BJ (cell line): ENCODE measurements around the gene WIZ. TPM values are rescaled to one million over a fixed set of nuclear protein-coding genes. Genes with fewer than 3 reads are reported as not detected.

ENCODE experiments used
- CTCF ChIA-PET: fragments of 350-600 bp; formaldehyde crosslinking; extraction: SDS; loops from one replicate; lab custom pipeline; 2021; ENCODE audit warnings: antibody characterized with exemption, inconsistent platforms; lab: Yijun Ruan, JAX
- POLR2A ChIA-PET: fragments of 300-600 bp; sonication (Branson Sonifier 250); formaldehyde crosslinking; extraction: SDS; loops from one replicate; lab custom pipeline; 2021; ENCODE audit warnings: antibody characterized with exemption; lab: Charles Lee
- DNase-seq: peaks from one replicate; pipeline ENCODE4 v3.0.0-alpha.2; 2011; ENCODE audit warnings: low read depth
- H3K27me3 ChIP-seq: 2 replicates; pipeline ENCODE4 v1.6.0; 2011; ENCODE audit warnings: low read length; ENCODE audit not compliant: control insufficient read depth, insufficient read depth
- H3K36me3 ChIP-seq: 2 replicates; pipeline ENCODE4 v1.5.1; 2011; ENCODE audit warnings: low read length; ENCODE audit not compliant: control insufficient read depth, insufficient read depth
- H3K4me3 ChIP-seq: 2 replicates; pipeline ENCODE4 v1.5.1; 2011; ENCODE audit warnings: low read depth, mild to moderate bottlenecking, control low read depth, low read length
- CTCF ChIP-seq: IDR thresholded peaks from 2 replicates; pipeline ENCODE4 v1.5.1; 2011; ENCODE audit warnings: low read depth, mild to moderate bottlenecking, control low read depth, inconsistent platforms, low read length, moderate library complexity; ENCODE audit not compliant: insufficient read depth
- polyA plus RNA-seq: library from polyadenylated mRNA; depleted of rRNA; stranded (reverse); fragments of >200 nt; gene quantifications from 2 replicates; pipeline ENCODE4 v1.2.3, GENCODE V29; 2011

The WIZ gene
- polyA plus RNA-seq, 1 experiment: 10.9 TPM

DNA sequence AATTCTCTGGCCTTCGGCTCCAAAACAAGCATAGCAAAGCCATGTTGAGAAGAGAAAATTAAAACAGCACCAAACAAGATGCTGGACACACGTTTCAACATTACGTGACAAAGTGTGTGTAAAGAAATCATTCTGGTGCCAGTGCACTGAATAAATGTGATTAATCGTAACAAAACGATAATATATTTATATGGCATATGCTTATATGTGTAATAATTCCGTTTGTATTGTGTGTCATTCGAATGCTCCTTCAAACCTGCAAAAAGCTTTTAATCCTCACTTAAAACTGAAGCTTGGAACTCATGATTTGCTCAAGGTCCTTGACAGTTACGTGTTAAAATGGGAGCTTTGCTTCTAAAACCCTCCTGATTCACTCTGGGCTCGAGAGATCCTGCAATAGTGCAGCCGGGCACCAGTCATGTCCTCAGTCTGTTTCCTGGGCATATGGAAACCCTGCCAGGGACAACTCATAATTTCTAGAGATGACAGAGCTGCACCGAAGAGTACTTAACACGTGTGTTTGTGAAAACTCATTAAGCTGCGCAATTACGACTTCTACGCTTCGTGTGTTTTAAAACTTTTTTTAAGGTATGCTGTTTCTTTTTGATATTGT lies 30.2 kb downstream of the WIZ start:
- no peak for DNase-seq
- POLR2A ChIA-PET: interaction anchor here (0.5 to 1.2 kb wide), 2 partner anchors 41 to 224 kb away, joined by 4 to 6 read pairs; no protein-coding TSS in a partner anchor

DNA sequence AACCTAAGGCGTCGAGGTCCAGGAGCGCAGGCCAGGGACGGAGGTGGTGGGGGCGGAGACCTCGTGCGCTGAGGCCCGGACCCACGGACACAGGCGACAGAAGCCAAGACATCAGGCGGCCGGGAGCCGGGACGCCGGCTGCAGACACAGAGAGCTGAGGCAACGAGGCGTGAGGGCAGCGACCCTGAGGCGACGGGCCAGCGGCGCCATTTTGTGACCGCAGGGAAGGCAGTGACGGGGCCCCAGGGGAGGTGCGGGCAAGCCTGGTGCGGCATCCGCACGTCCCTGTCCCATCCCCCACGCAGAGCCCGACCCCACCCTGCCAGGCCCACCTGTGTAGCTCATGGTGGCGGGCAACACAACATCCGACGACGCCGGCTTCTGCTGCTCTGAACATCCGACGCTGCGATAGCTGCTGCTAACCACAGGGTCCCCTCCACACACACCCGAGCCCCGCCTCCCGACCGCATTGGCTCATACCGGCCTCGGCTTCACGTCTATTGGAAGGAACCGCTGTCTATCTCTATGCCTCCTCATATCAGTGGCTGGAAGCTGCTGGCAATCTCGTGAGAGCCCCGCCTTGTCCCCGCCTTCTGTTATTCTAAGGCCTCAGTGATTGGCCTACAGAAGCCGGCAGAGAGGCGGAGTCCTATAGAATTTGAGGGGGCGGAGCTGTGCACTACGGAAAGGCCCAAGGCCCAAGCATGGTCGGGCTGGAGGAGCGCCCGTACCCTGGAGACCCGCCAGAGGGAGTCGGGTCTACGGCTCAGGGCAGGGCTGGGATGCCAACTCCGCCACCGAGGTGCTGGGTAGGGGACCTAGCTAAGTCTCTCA lies 31.0 kb downstream of the WIZ start, which contains the start of gene AKAP8L:
TSS of gene AKAP8L (minus strand) at position 410 of the 834 bp plus-strand sequence. CDS start at position 345, 65 bp downstream.
- peak; percentile 77 for TF ChIP-seq CTCF
- Histone ChIP-seq H3K4me3 (peak within 1 kb of the TSS; percentile 99), H3K36me3 (peaks cover 20% of the 10 kb centered on the region), H3K27me3 (no peaks in the 10 kb centered on the region)
- POLR2A ChIA-PET: interaction anchor here (0.5 to 1.2 kb wide), 2 partner anchors 40 to 223 kb away, joined by 4 to 6 read pairs; no protein-coding TSS in a partner anchor
- CTCF ChIA-PET: interaction anchor here (0.6 to 2.9 kb wide), 20 partner anchors 8 to 851 kb away, joined by 3 to 11 read pairs (median 4); no protein-coding TSS in a partner anchor
- DNase-seq: peak; percentile 99

More for the DNA sequence above, 30.2 kb downstream of the WIZ start:
- Histone ChIP-seq H3K36me3 (peaks cover 27% of the 10 kb centered on the region), H3K4me3 (peak overlapping the region; percentile 49), H3K27me3 (no peaks in the 10 kb centered on the region)
- CTCF ChIA-PET: interaction anchor here (0.6 to 2.9 kb wide), 14 partner anchors 9 to 265 kb away, joined by 3 to 11 read pairs (median 4); no protein-coding TSS in a partner anchor
- TF ChIP-seq CTCF: no peak

- no peaks in the 10 kb centered on the region for H3K27me3 ChIP-seq
- H3K4me3 ChIP-seq: peak overlapping the region; percentile 99
- ChIA-PET POLR2A (interaction anchor here (1.2 kb wide), 1 partner anchor 40 kb away, joined by 4 read pairs; no protein-coding TSS in a partner anchor), CTCF (interaction anchor here (0.8 to 2.9 kb wide), 6 partner anchors 13 to 241 kb away, joined by 3 to 11 read pairs (median 4); no protein-coding TSS in a partner anchor)
- no peak for DNase-seq
- no peak for TF ChIP-seq CTCF
- H3K36me3 ChIP-seq: peaks cover 17% of the 10 kb centered on the region
These were observed 31.6 kb downstream of the WIZ start for GRCh38 chr19:15418231-15418578.

DNA sequence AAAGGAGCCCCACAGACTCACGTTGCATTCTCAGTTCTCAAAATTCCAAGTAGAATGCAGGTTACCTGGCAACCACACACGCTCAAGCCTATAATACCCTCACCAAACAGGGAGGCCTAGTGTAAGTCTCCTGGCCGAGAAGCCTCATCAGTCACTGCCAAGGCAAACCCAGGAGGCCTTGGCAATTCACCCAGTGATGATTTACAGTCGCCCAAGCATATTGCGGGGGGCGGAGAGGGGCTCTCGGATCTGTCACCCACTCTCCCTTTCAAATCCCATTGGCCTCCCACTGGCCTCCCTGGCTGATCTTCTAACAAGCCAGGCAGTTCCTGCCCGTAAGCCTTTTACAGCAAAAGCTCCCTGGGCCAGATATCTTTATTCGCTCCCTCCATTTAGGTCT lies 32.1 kb downstream of the WIZ start:
- peaks cover 13% of the 10 kb centered on the region for H3K36me3 ChIP-seq
- H3K4me3 ChIP-seq: peak overlapping the region; percentile 99
- no peak for DNase-seq
- no peak for TF ChIP-seq CTCF
- CTCF ChIA-PET: interaction anchor here (1.0 to 2.9 kb wide), 3 partner anchors 23 to 240 kb away, joined by 4 to 11 read pairs (median 4); no protein-coding TSS in a partner anchor
- POLR2A ChIA-PET: no interaction called here
- no peaks in the 10 kb centered on the region for H3K27me3 ChIP-seq
